GM21447 (cell line): ENCODE measurements around the gene ARVCF.

ENCODE experiments used
- ATAC-seq: cut with Tn5 transposase; IDR thresholded peaks from one replicate; pipeline ENCODE4 v1.9.1; 2021; ENCODE audit not compliant: unreplicated experiment

The ARVCF gene

GRCh38 chr22:19987394-19988306 lies 29.0 kb downstream of the ARVCF start:
- no peak for ATAC-seq

- peak; percentile 58 for ATAC-seq
Observed at GRCh38 chr22:19986410-19987341, 29.9 kb downstream of the ARVCF start.

- no peak for ATAC-seq
Observed at GRCh38 chr22:19986011-19986409, 30.6 kb downstream of the ARVCF start.

GRCh38 chr22:19984851-19985811 lies 31.5 kb downstream of the ARVCF start:
- no peak for ATAC-seq

- ATAC-seq, result no peak
Observed at GRCh38 chr22:19984201-19984753, 32.3 kb downstream of the ARVCF start.

GRCh38 chr22:19983741-19984140 lies 32.9 kb downstream of the ARVCF start:
- no peak for ATAC-seq

- ATAC-seq, result no peak
Observed at GRCh38 chr22:19982991-19983578, 33.5 kb downstream of the ARVCF start.

GRCh38 chr22:19981961-19982920 lies 34.4 kb downstream of the ARVCF start:
- ATAC-seq, result no peak

- ATAC-seq, result no peak
Observed at GRCh38 chr22:19981171-19981960, 35.3 kb downstream of the ARVCF start.

- ATAC-seq, result no peak
Observed at GRCh38 chr22:19980766-19981165, 35.9 kb downstream of the ARVCF start.

- no peak for ATAC-seq
Observed at GRCh38 chr22:19979712-19980493, 36.7 kb downstream of the ARVCF start.

- no peak for ATAC-seq
Observed at GRCh38 chr22:19978748-19979147, 37.9 kb downstream of the ARVCF start.

- no peak for ATAC-seq
Observed at GRCh38 chr22:19977296-19978243, 39.1 kb downstream of the ARVCF start.

- no peak for ATAC-seq
Observed at GRCh38 chr22:19976671-19977070, 40.0 kb downstream of the ARVCF start.

- ATAC-seq, result no peak
Observed at GRCh38 chr22:19975707-19976035, 41.0 kb downstream of the ARVCF start.
